Umbilical cord (tissue), 2 donors: ENCODE results near the gene HYAL3. TPM values are rescaled to one million over a fixed set of nuclear protein-coding genes. Genes with fewer than 3 reads are reported as not detected.

Experiments used
- DNase-seq: peaks from one replicate; pipeline ENCODE4 v3.0.0-alpha.2; 2015; ENCODE audit warnings: low spot score
- total RNA-seq: library from RNA; depleted of rRNA; stranded (reverse); fragments of >200 nt; gene quantifications from one replicate; pipeline ENCODE4 v1.2.3, GENCODE V29; 2014; ENCODE audit warnings: low replicate concordance; ENCODE audit not compliant: insufficient read depth

The HYAL3 gene, protein sequence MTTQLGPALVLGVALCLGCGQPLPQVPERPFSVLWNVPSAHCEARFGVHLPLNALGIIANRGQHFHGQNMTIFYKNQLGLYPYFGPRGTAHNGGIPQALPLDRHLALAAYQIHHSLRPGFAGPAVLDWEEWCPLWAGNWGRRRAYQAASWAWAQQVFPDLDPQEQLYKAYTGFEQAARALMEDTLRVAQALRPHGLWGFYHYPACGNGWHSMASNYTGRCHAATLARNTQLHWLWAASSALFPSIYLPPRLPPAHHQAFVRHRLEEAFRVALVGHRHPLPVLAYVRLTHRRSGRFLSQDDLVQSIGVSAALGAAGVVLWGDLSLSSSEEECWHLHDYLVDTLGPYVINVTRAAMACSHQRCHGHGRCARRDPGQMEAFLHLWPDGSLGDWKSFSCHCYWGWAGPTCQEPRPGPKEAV
- total RNA-seq, result 7.5 TPM

DNA sequence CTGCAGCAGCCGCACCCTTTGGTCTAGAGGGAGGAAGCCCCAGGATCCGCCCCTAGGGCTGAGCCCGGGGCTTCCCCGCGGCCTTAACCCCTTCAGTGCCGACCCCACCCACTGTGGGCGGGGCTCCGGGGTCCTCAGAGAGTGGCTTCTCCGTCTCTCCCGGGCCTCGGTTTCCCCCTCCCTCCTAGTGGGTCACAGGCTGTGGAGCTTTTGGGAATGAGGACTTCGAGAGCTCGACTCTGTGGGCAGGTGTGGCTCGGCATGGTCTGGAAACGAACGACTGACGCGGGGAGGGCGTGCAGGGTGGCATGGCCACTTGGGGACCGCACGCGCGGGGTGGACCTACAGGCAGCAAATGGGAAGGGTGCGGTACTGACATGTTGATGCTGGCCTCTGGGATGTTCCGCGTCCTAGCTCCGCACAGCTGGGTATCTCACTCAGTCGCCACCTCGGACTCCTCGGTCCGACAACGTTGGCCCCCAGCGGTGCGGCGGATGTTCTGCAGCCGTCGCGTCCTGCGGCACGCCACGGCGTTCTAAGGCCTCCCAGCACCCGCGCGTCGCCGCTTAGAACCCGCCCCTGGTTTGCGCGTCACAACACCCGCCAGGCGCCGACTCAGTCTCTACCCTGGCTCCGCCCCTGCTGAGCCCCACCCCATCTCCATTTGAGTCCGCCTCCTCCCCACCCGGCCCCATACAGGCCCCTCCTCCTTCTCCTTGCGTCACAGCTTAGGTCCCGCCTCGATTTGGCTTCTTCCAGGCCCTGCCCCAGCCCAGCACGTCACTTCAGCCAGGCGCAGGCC, at the start of gene HYAL3, which contains the start of gene NAA80:
HYAL3 (minus strand) TSS at position 570 of the 802 bp plus-strand sequence. CDS start 3,803 bp downstream, outside the sequence.
NAA80 (minus strand) TSS at position 570 of the 802 bp plus-strand sequence. CDS start 1,942 bp downstream, outside the sequence.
- DNase-seq, result peak; percentile 100

- peak; percentile 65 for DNase-seq
Observed at GRCh38 chr3:50347187-50347813, 48.1 kb upstream of the HYAL3 start.

DNA sequence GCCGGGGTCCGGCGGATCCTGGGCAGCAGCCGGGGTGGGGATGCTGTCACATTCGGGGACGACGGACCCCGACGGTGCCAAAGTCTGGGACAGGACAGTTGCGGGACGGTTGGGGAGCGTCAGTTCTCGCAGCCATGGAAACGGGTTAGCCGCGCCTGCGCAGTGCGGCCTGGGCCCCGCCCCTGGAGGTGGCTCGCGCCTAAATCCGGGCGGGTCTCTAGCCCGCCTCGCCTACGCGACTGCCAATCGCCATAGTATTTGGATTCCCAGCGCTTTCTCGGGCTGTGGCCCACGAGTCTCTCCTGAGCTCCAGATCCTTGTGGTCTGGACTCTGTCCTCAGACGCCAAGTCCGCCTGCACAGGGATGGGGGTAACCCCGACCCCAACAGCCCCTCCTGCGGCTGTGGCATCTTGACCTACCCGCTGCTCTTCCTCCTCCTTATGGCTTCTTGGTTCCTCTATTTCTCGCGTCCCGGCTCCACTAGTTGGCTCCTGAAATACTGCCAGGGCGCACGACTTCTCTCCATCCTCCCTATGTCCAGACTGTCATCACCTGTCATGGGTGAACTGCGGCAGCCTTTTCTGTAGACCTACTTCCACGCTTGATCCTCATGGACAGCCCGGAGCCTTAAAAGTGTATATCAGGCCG, 46.5 kb upstream of the HYAL3 start, which contains the start of gene ZMYND10:
ZMYND10 (minus strand) TSS at position 147 of the 649 bp plus-strand sequence. CDS start 153 bp downstream, outside the sequence.
- DNase-seq, result peak; percentile 58

- no peak for DNase-seq
Observed at GRCh38 chr3:50345008-50345407, 45.8 kb upstream of the HYAL3 start.

GRCh38 chr3:50342813-50343633, 43.8 kb upstream of the HYAL3 start:
- no peak for DNase-seq

DNA sequence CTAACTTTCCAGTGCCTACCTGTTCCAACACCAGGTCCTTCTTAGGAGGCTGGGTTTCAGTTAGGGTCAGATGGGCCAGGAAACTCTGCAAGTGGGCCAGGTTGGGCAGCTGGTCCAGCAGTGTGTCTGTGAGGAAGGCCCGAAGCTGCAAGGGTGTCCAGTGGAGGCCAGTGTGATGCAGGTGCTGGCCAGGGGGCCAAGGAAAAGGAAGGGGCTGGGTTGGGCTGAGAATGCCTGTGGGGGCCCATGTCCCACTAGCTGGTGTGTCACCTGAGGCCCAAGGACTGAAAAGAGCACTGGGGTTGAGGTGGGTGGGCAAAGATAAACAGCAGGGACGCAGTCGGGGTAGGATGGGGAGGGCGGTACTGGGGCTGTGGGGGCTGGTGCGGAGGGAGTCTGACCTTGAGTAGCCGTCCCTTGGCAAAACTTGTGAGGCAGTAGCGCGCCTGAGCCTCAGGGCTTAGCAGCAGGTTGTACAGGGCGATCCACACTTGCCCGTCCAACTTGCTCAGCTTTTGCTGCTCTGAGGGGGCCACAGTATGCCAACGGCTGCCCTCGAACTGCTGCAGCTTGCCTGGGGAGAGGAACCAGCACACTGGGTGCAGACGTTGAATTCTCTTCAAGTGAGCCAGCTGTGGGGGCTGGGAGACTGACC, 42.9 kb upstream of the HYAL3 start:
- no peak for DNase-seq

- DNase-seq, result no peak
Observed at GRCh38 chr3:50341537-50341936, 42.3 kb upstream of the HYAL3 start.

- peak; percentile 89 for DNase-seq
Observed at GRCh38 chr3:50340448-50341329, 41.5 kb upstream of the HYAL3 start, which contains the start of gene RASSF1. RASSF1 (minus strand) TSS chr3:50340836; CDS start chr3:50340805, 31 bp downstream.

- DNase-seq, result no peak
Observed at GRCh38 chr3:50340147-50340447, 40.9 kb upstream of the HYAL3 start.

DNA sequence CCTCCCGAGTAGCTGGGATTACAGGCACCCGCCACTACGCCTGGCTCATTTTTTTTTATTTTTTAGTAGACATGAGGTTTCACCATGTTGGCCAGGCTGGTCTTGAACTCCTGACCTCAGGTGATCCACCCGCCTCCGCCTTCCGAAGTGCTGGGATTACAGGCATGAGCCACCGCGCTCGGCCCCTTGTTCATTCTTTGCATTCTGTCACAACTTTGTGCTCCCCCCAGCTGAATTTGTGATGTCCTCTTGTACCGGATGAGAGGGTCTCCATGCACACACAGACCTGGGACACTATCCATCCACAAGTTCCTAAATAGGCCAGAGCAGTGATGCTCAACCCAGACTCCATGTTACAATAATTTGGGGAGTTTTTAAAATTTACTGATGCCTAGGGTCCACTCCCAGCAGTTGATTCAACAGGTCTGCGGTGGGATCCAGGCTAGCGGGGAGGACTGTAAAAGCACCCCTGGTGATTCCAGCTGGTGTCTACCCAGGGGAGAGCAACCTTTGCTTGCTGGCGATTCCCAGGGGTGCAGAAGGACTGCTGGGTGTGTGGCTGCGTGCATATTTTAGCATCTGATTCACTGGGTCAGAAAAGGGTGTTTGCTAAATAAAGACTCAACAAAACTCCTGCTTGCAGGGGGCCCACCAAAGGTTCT, 40.4 kb upstream of the HYAL3 start:
- DNase-seq, result no peak

DNA sequence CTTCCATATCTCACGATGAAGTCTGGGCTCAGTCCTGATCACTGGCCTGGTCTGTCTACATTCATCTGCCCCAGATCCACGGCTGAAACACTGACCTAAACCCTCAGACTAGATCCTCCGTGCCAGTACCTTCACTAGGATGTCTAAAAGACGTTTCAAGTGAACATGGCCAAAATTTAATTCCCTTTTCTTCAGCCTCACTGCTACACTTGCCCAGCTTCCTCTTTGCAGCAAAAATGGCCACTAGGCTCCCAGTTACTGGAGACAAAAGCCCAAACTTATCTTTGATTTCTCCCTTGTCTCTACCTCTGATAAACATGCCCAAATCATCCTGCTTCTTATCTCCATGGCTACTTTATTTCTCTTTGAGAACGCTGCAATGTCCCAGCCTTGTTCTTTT, 39.8 kb upstream of the HYAL3 start:
- DNase-seq, result no peak

- DNase-seq, result peak; percentile 100
Observed at GRCh38 chr3:50337175-50337861, 38.1 kb upstream of the HYAL3 start.

DNA sequence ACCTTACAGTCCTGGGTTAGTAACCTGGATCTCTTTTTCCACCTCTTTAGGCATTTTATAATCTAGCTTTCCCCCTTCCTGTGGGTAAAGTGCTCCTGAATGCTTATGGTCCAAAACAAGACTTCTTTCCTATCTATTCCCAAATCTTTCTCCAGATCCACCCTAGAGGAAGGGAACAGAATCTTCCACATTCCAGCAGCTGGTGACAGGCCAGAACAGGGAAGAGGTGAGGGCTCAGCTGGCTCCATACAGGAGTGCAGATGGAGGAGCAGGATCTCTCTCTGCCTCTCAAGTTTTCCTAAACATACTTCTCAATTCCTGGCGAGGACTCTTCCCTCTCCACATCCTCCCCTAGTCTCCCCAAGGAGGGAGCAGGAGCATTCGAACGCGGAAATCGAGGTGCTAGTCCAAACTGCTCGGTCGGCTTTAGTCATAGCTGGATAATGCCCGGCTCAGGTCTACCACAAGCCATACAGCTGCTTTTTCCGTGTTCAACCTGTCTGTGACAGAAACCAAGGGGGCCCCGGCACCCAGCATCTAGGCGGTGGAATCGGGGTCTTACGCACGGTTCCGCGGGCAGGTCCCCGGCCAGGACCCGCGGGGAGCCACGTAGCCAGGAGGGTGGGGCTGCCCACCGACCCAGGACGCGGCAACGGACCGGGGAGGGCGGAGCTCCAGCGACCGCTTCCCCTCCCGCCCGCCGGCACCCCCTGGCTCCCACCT, 37.4 kb upstream of the HYAL3 start:
- no peak for DNase-seq

DNA sequence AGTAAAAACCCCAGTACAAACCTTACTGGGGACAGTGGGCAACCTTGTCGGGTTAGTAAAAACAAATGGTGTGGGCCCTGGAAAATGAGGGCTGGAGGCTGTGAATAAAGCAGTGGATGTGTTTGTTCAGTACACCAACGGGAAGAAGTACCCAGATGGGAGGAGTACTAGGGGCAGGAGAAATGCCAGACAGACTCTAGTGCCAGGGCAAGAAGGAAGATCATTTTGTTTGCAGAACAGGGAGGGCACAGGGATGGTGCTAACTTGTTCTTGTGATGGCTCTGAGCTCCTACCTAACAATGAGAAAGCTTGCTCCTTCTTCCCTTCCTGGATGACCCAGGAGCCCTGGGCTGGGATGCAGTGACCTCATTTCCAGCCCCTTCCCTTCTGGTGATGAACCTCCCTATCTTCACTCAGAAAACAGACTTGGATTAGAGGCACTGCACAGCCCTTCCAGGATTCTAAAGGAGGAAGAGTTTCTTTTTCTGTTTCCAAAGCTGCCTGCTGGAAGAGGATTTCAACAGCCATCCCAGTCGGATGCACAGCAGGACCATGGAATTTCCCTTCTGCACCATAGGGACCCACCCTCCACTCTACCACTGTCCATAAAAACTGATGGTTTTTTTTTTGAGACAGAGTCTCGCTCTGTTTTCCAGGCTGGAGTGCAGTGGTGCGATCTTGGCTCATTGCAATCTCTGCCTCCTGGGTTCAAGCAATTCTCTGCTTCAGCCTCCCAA, 35.3 kb upstream of the HYAL3 start:
- peak; percentile 63 for DNase-seq

GRCh38 chr3:50333744-50334328, 34.6 kb upstream of the HYAL3 start:
- peak; percentile 50 for DNase-seq

DNA sequence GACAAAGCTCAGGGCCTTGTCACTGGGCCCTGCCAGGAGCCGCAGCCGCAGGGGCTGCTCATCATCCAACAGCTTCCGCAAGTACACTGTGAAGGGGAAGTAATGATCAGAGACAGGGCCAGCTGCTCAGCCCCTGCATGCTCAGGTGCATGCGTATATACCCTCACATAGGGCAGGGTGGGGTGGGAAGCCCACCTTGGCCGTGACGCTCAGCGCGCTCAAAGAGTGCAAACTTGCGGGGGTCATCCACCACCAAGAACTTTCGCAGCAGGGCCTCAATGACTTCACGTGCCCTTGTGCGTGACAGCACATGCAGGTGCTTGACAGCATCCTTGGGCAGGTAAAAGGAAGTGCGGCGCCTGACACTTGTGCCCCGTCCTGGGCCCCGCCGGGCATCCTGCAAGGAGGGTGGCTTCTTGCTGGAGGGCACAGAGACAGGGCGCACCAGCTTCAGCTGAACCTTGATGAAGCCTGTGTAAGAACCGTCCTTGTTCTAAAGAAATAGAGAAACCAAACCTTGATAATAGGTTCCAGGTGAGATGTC, 32.2 kb upstream of the HYAL3 start:
- no peak for DNase-seq
